Stimulated activated naive CD8-positive, alpha-beta T cell treated with anti-CD3 and anti-CD28 coated beads, Interleukin-15, Interleukin-2, amounts not matched to agents 100 ng/mL and 50 ng/mL, for 24 hours (primary cell): ENCODE results near the gene STRIP1.

Experiments
- H3K27ac Mint-ChIP-seq: one replicate; pipeline ENCODE4 v1.8.0; 2021; ENCODE audit warnings: mild to moderate bottlenecking, mixed read lengths
- H3K27me3 Mint-ChIP-seq: one replicate; pipeline ENCODE4 v1.8.0; 2021; ENCODE audit warnings: mixed read lengths
- H3K36me3 Mint-ChIP-seq: one replicate; pipeline ENCODE4 v1.8.0; 2021; ENCODE audit warnings: low read depth, mixed read lengths
- H3K4me1 Mint-ChIP-seq: one replicate; pipeline ENCODE4 v1.8.0; 2021; ENCODE audit warnings: low read depth, mixed read lengths
- H3K4me3 Mint-ChIP-seq: one replicate; pipeline ENCODE4 v1.8.0; 2021; ENCODE audit warnings: mild to moderate bottlenecking, mixed read lengths
- H3K9me3 Mint-ChIP-seq: one replicate; pipeline ENCODE4 v1.8.0; 2021; ENCODE audit warnings: mixed read lengths

The STRIP1 gene, protein sequence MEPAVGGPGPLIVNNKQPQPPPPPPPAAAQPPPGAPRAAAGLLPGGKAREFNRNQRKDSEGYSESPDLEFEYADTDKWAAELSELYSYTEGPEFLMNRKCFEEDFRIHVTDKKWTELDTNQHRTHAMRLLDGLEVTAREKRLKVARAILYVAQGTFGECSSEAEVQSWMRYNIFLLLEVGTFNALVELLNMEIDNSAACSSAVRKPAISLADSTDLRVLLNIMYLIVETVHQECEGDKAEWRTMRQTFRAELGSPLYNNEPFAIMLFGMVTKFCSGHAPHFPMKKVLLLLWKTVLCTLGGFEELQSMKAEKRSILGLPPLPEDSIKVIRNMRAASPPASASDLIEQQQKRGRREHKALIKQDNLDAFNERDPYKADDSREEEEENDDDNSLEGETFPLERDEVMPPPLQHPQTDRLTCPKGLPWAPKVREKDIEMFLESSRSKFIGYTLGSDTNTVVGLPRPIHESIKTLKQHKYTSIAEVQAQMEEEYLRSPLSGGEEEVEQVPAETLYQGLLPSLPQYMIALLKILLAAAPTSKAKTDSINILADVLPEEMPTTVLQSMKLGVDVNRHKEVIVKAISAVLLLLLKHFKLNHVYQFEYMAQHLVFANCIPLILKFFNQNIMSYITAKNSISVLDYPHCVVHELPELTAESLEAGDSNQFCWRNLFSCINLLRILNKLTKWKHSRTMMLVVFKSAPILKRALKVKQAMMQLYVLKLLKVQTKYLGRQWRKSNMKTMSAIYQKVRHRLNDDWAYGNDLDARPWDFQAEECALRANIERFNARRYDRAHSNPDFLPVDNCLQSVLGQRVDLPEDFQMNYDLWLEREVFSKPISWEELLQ

DNA sequence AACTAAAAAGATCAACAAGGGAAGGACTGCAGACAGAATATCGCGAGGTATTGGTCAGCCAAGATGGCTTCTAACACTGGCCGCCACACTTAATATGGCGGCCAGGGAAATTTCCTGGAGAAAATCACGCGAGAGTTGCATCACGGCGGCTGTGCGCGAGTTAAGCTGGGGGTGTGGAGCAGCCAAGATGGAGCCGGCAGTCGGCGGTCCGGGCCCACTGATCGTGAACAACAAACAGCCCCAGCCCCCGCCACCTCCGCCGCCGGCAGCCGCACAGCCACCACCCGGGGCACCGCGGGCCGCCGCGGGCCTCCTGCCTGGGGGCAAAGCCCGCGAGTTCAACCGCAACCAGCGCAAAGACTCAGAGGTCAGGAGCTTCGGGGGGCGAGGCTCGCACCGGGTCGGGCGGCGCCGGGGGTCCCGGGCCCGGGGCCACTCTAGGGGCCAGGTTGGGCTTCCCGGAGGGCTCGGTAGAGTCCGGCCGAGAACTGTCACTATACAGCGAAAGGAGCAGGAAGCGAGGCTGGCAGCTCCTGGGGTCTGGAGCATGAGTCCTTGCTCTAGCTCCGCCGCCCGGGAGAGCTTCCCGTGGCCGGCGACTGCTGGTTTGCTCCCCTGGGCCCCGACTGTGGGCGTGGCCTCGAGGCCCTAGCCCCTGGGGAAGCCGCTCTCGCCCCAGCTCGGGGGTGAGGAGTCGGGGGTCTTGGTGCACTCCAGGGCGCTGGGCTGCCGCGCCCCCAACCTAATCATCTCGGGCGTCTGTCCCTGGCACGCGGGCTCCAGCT lies at the start of gene STRIP1:
STRIP1 (plus strand) TSS at position 174 of the 785 bp plus-strand sequence; CDS start at position 188, 14 bp downstream.
- H3K9me3 Mint-ChIP-seq, result no peaks in the 10 kb centered on the region
- peak within 1 kb of the TSS; percentile 84 for H3K27ac Mint-ChIP-seq
- H3K4me3 Mint-ChIP-seq, result peak within 1 kb of the TSS; percentile 94
- H3K4me1 Mint-ChIP-seq, result peaks cover 49% of the 10 kb centered on the region
- H3K27me3 Mint-ChIP-seq, result no peaks in the 10 kb centered on the region
- peaks cover 23% of the 10 kb centered on the region for H3K36me3 Mint-ChIP-seq

DNA sequence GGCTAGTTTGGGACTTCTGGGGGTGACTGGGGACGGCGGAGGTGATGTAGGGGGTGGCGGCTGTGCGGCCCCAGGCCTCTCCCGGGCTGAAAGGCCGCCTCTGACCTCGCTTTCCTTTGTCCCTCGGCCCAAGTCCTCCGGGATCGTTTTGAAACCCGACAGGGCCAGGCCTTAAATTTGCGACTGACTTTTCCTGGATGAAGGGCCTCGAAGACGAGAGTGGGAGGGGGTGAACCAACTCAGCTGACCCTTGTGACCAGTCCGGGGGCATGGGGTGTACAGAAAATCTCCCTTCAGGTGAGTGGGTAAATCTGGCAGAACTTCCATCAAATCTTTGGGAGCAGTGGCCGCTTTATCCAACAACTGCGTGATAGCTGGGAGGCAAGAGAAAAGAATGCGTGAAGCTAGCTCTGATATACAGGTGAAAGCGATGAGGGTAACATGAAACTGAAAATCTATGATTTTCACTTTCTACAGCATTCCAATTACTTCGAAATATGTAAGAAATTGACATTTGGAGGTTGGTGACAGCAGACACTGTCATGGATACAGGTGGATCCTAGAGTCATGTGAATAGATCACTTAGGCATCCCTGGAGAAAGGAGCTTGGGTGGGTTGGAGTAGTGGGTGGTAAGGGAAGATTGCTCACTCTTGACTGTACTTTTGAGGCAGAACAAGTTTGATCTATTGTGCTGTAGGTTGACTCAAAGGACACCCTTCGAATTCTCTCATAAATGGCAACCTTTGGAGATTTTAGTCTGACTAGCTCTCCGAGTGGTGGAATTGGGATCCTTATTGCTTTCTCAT lies 49.0 kb upstream of the STRIP1 start:
- H3K27me3 Mint-ChIP-seq, result no peaks in the 10 kb centered on the region
- peaks cover 24% of the 10 kb centered on the region for H3K36me3 Mint-ChIP-seq
- H3K9me3 Mint-ChIP-seq, result no peaks in the 10 kb centered on the region
- peaks cover 35% of the 10 kb centered on the region for H3K4me1 Mint-ChIP-seq
- peak overlapping the region; percentile 97 for H3K4me3 Mint-ChIP-seq
- H3K27ac Mint-ChIP-seq, result peak overlapping the region; percentile 97

DNA sequence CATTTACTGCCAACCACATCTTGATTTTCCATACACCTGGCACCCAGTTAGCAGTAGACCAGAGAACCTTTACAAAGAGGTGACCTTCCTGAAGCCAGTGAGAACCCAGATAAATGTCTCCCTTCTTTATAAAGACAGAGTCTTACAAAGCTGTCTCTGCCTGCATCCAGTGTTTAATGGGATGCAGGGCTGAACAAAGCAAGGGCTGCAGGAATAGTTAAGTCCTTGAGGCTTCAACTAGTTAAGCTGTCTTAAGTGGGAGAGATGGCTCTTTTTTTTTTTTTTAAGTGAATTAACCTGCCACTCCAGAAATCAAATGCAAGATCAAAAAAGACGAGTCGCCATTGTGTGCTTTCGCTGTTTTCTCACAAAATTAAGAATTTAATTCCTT lies 48.4 kb upstream of the STRIP1 start:
- Mint-ChIP-seq H3K27ac (peak overlapping the region; percentile 97), H3K27me3 (no peaks in the 10 kb centered on the region), H3K4me3 (peak overlapping the region; percentile 97), H3K36me3 (peaks cover 26% of the 10 kb centered on the region), H3K9me3 (no peaks in the 10 kb centered on the region), H3K4me1 (peaks cover 35% of the 10 kb centered on the region)

DNA sequence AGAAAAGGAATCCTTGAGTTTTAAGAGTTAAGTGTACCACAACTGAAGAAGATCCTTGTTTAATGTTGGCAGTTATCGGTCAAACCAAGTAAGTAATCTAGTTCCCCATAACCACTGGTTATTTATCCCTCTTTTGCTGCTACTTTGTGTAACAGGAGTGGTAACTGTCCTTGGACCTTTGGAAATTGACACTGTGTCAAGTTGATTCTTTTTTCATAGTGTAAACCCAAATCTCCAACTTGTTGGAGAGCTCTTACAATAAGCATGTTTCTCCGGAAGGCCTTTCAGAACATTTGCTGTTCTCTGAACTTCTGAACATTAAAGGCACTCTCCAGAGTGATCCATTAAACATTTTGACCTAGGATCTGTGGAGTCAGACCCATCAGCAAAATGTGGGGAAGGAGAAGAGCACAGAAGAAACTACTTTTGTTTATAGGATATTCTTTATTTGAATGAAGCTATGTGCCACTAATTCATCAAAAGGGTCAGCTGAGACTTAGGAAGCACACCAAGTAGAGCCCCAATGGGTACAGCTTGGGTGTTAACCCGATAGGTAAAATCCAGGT lies 46.0 kb upstream of the STRIP1 start:
- H3K4me3 Mint-ChIP-seq, result no peak overlapping the region
- H3K4me1 Mint-ChIP-seq, result peaks cover 45% of the 10 kb centered on the region
- H3K36me3 Mint-ChIP-seq, result peaks cover 35% of the 10 kb centered on the region

DNA sequence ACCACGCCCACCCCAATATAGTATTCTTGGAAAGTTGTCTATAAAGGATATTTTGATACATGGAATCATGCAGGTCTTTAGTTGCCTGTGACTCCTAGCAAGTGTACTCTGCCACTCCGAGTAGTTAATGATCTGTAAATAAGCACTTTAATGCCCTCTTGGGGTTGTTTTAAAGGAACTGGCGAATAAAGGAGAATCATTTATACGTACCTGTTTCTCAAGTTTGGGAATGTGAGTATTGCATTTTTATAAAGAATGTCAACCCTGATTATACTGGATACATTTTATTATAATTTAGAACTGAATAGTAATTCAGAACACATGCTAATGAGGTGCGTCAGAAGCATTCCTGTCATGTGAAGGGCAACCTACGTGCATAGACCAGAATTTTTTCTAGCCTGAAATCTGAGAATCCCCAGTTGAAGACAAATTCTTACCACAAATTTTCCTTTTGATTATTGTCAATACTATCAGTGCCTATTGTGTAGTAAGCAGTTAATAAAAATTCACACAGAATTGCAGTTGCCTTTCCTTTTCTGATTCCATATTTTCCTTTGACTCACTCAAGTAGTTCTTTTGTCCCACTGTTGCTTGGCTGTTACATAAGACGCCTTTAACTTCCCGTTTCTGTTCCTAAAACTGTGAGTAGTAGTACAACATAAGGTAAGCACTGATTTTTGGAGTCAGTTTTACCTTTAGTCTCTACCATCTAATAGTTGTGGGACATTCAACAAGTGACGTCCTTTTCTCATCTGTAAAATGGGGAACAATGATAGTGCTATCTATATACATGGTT lies 44.7 kb upstream of the STRIP1 start:
- H3K4me3 Mint-ChIP-seq, result no peak overlapping the region
- H3K4me1 Mint-ChIP-seq, result peaks cover 50% of the 10 kb centered on the region
- peaks cover 35% of the 10 kb centered on the region for H3K36me3 Mint-ChIP-seq
- no peak overlapping the region for H3K27ac Mint-ChIP-seq
- H3K27me3 Mint-ChIP-seq, result no peaks in the 10 kb centered on the region
- H3K9me3 Mint-ChIP-seq, result no peaks in the 10 kb centered on the region

More for the DNA sequence above, 46.0 kb upstream of the STRIP1 start:
- no peaks in the 10 kb centered on the region for H3K9me3 Mint-ChIP-seq
- H3K27ac Mint-ChIP-seq, result no peak overlapping the region
- H3K27me3 Mint-ChIP-seq, result no peaks in the 10 kb centered on the region

DNA sequence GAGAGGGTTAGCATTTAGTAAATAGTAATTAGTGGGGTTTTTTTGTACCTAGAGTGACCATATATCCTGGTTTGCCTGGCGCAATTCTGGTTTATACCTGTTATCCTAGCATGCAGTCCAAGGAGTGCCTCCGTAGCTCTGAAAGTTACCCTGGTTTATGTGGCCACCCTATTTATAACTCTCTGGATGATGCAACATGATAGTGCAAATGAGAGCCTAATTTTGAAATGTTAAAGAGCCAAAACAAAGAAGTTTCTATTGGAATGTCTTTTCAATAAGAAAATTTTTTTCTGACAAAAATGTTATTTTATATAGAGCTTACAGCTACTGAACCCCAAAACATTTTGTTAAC lies 44.1 kb upstream of the STRIP1 start:
- no peak overlapping the region for H3K27ac Mint-ChIP-seq
- no peak overlapping the region for H3K4me3 Mint-ChIP-seq
- H3K36me3 Mint-ChIP-seq, result peaks cover 35% of the 10 kb centered on the region
- H3K9me3 Mint-ChIP-seq, result no peaks in the 10 kb centered on the region
- H3K4me1 Mint-ChIP-seq, result peaks cover 50% of the 10 kb centered on the region
- no peaks in the 10 kb centered on the region for H3K27me3 Mint-ChIP-seq

DNA sequence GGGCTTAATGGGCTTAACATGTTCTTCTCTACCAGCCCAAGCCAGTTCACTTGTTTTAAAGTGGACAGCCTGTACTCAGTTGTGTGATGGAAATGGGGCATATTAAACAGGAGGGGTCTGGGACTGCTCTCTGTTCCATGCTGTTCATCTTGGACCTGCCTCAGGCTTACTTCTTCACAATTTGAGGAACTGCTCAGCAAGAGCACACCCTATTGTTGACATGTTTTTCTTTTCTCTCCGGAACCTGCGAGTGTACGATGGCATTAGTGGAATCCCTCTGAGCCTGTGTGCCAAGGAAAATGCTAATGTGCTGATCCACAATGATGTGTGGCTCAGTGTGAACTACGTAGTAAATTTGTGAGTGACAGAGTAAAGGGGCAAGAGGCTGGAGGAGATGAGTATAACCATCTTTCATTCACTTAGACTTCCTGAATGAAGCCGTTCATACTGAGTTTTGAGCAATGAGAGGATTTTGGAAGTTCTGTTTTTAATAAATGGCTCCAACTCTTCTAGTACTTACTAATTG lies 43.0 kb upstream of the STRIP1 start:
- Mint-ChIP-seq H3K4me3 (no peak overlapping the region), H3K27ac (no peak overlapping the region), H3K9me3 (no peaks in the 10 kb centered on the region), H3K36me3 (peaks cover 39% of the 10 kb centered on the region), H3K4me1 (peaks cover 41% of the 10 kb centered on the region), H3K27me3 (no peaks in the 10 kb centered on the region)

DNA sequence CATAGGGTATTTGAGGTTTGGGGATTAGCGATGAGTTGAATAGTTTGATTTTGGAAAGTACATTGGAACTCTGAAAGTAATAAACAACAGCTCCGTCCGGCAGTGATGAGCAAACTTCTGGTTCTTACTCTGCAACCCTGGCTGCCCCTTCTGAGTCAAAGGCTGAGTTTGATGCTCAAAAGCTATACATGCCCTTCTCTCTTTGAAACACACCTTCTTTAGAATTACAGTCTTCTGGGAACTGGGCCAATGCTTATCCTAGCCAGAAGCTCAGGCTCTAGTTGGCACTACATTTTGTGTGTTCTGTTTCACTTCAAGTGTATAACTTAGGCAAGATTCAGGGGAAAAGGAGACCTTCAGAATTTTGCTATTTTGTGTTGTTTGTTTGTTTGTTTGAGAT lies 40.5 kb upstream of the STRIP1 start:
- Mint-ChIP-seq H3K4me3 (no peak overlapping the region), H3K27me3 (no peaks in the 10 kb centered on the region), H3K9me3 (no peaks in the 10 kb centered on the region), H3K27ac (no peak overlapping the region), H3K4me1 (peaks cover 32% of the 10 kb centered on the region), H3K36me3 (peaks cover 35% of the 10 kb centered on the region)

DNA sequence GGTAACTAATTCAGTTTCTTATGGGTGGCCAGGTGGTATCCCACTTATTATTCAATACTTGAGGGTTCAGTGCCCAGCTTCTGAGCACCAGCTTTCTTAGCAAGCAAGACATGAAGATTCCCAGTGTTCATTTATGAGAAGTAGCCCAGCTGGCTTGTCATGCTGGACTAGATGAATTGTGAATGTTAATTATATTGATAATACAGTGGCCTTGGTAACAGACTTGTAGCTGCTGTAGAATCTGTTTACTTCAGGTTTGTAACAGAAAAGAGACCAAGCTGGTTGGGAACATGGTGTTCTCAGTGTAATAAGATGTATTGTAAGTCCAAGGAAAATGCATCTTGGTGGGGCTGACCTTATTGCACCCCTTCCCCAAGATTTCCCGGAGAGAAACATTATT lies 39.8 kb upstream of the STRIP1 start:
- no peaks in the 10 kb centered on the region for H3K27me3 Mint-ChIP-seq
- H3K27ac Mint-ChIP-seq, result no peak overlapping the region
- no peaks in the 10 kb centered on the region for H3K9me3 Mint-ChIP-seq
- peaks cover 30% of the 10 kb centered on the region for H3K4me1 Mint-ChIP-seq
- H3K36me3 Mint-ChIP-seq, result peaks cover 30% of the 10 kb centered on the region
- no peak overlapping the region for H3K4me3 Mint-ChIP-seq

DNA sequence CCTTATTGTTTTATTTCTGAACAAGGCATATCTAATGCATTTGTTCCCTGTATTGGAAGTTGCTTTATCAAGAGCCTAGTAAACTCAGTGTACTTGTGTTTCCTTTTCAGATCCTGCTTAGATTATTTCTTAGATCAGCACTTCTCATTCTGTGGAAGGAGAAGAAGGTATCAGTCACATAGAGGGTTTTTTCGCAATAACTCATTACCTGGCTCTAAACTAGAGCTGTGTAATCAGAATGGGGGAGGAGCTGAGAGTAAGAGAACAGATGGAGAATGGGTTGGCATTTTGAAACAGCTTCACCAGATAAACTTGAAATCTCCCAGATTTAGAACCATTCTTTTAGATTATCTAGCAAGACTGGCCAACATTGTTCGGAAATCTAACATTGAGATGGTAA lies 38.9 kb upstream of the STRIP1 start:
- Mint-ChIP-seq H3K27ac (no peak overlapping the region), H3K27me3 (no peaks in the 10 kb centered on the region), H3K4me3 (no peak overlapping the region), H3K9me3 (no peaks in the 10 kb centered on the region), H3K36me3 (peaks cover 25% of the 10 kb centered on the region), H3K4me1 (peaks cover 23% of the 10 kb centered on the region)

DNA sequence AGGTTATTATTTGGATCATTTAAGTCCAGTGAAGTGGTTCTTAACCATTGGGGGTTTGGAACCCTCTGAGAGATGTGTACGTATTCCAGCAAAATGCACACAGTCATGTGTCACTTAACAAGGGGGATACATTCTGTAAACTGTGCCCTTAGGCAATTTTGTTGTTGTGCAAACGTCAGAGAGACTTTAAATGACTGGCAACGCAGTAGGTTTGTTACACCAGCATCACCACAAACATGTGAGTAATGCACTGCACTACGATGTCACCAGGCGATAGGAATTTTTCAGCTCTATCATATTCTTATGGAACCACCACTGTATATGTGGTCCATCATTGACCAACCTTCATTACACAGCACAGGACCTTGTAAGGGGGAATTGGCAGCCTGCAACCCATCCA lies 37.9 kb upstream of the STRIP1 start:
- no peaks in the 10 kb centered on the region for H3K9me3 Mint-ChIP-seq
- H3K27me3 Mint-ChIP-seq, result no peaks in the 10 kb centered on the region
- H3K36me3 Mint-ChIP-seq, result peaks cover 19% of the 10 kb centered on the region
- peaks cover 22% of the 10 kb centered on the region for H3K4me1 Mint-ChIP-seq
- no peak overlapping the region for H3K27ac Mint-ChIP-seq
- no peak overlapping the region for H3K4me3 Mint-ChIP-seq

DNA sequence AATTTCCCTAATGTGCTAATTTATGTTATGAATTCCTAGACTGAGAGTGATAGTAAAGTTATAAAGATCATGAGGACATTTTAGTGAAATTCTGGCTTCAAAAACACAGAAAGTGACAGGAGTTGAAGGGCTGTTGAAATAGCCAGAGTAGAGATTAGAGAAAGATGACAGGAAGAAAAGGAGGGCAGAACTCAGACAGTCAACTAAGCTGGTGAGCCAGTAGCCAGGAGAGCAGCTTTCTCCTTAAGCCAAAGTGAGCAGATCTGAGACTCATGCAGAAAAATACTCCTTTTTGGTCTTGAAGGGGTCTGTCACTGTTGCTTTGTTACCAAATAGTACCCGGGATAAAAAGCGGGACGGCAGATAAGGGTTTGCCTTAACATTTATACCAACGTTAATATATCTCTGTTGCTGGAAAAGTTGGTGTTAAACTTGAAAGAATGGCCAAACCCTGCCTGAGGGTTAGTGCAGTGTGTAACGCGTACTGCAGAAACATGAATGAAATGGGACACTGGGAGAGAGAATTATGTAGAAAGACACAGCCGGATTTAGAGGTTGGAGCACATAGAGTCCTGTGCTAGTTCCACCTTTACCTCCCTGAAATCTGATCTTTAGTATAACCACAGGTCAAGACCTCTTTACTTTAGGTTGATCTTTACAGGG lies 37.1 kb upstream of the STRIP1 start:
- Mint-ChIP-seq H3K4me1 (peaks cover 19% of the 10 kb centered on the region), H3K4me3 (no peak overlapping the region), H3K9me3 (no peaks in the 10 kb centered on the region), H3K27me3 (no peaks in the 10 kb centered on the region), H3K36me3 (peaks cover 14% of the 10 kb centered on the region), H3K27ac (no peak overlapping the region)

DNA sequence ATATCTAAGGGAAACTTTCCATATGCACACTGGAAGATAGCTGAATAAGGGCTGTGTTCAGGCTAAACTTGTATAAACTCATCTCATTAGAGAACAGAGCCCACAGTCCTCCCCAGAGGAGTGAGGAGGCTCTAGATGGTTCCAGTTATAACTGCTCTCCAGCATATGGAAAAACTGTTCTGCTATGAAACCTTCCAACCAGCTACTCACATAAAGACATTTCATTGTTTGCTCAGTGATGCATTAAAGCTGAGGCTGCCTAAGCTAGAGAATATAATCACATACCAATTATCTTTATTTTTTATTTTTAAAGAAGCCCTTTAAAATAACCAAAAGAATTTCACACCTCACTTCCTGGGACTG lies 36.6 kb upstream of the STRIP1 start:
- peaks cover 24% of the 10 kb centered on the region for H3K4me1 Mint-ChIP-seq
- H3K36me3 Mint-ChIP-seq, result peaks cover 14% of the 10 kb centered on the region
- no peaks in the 10 kb centered on the region for H3K9me3 Mint-ChIP-seq
- H3K27me3 Mint-ChIP-seq, result no peaks in the 10 kb centered on the region
- H3K4me3 Mint-ChIP-seq, result no peak overlapping the region
- H3K27ac Mint-ChIP-seq, result no peak overlapping the region
